Measurements from ENCODE around the gene SYT1. TPM values are rescaled to one million over a fixed set of nuclear protein-coding genes. Genes with fewer than 3 reads are reported as not detected.

SYT1 gene
- polyA plus RNA-seq, 3 donors, result 21.3 to 22.8 (median 22.0) TPM

DNA sequence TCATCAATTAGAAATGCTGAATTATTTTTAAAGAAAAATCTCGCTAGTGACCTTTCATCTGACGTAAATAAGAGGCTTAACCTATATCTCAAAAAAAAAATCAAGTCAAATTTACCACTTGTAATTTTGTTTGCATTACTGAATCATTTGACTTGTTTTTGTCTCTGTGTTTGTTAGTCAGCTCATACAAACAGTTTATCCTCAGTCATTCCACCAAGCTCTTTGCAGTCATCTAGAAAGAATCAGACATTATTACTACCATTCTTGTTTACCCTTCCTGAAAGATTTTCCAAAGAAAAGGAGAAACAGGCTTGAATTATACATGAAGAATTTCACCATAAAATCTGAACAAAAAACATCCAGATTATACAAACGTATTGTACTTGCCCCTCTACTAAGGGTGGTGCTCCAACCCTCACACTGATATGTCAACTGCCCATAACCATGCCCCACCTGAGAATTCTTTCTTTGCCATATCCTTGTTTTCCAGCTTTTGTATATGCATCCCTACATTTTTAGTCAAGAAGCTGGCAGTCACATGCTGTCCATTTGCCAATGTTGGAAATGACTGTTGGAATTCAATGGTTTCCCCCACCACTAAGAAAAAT lies 569.0 kb downstream of the SYT1 start:
- no peak for DNase-seq (ENCODE audit: extremely low read depth in 1 of 11, low read depth in 9 of 11, low spot score in 4 of 11)

- DNase-seq (ENCODE audit: extremely low read depth in 1 of 11, low read depth in 9 of 11, low spot score in 4 of 11), result no peak
Observed at GRCh38 chr12:79434561-79434960, 570.0 kb downstream of the SYT1 start.

- DNase-seq (ENCODE audit: extremely low read depth in 1 of 11, low read depth in 9 of 11, low spot score in 4 of 11), result no peak
Observed at GRCh38 chr12:79435742-79436141, 571.2 kb downstream of the SYT1 start.

- no peak for DNase-seq (ENCODE audit: extremely low read depth in 1 of 11, low read depth in 9 of 11, low spot score in 4 of 11)
Observed at GRCh38 chr12:79438480-79439174, 574.1 kb downstream of the SYT1 start.

GRCh38 chr12:79439175-79439825 lies 574.7 kb downstream of the SYT1 start:
- no peak for DNase-seq (ENCODE audit: extremely low read depth in 1 of 11, low read depth in 9 of 11, low spot score in 4 of 11)

GRCh38 chr12:79441534-79441933 lies 577.0 kb downstream of the SYT1 start:
- no peak for DNase-seq (ENCODE audit: extremely low read depth in 1 of 11, low read depth in 9 of 11, low spot score in 4 of 11)

DNA sequence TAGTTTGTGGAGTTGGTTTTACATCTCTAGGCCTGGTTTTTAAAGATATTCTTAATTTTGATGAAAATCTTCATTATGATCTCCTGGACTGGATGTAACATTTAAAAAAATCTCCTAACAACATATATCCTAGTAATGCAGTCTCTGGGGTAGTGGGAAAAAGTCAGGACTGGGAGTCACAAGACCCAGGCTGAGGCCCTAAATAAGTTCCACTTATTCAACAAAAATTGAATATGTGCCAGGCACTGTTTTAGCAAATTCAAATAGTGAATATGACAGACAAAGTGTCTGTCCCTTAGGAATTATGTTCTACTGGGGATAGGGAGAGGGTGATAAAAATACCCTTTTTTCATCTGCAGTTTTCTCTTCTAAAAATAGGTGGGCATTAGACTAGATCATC lies 577.8 kb downstream of the SYT1 start:
- DNase-seq (ENCODE audit: extremely low read depth in 1 of 11, low read depth in 9 of 11, low spot score in 4 of 11), result no peak

DNA sequence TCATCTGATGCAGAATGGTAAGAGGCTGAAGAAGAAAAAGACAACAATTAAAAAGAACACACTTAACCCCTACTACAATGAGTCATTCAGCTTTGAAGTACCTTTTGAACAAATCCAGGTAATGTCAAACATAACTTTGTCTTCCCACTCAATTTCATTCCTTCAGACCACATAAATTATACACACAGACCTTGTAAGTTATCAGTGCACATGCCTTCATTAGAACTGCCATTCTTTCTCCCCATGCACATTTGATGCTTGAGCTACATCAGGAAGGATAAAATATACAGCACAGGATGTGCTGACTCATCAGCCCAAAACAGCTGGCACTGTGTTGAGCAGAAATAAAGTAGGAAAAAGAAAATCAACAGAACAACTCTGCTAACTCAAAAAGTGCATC lies 579.5 kb downstream of the SYT1 start:
- DNase-seq (ENCODE audit: extremely low read depth in 1 of 11, low read depth in 9 of 11, low spot score in 4 of 11), result no peak

DNA sequence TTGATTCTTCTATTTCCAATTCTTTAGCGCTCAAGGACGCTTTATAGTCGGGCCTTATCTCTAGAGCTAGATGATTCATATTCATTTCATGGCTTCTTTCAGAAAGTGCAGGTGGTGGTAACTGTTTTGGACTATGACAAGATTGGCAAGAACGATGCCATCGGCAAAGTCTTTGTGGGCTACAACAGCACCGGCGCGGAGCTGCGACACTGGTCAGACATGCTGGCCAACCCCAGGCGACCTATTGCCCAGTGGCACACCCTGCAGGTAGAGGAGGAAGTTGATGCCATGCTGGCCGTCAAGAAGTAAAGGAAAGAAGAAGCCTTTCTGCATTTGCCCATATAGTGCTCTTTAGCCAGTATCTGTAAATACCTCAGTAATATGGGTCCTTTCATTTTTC lies 584.2 kb downstream of the SYT1 start:
- no peak for DNase-seq (ENCODE audit: extremely low read depth in 1 of 11, low read depth in 9 of 11, low spot score in 4 of 11)

- DNase-seq (ENCODE audit: extremely low read depth in 1 of 11, low read depth in 9 of 11, low spot score in 4 of 11), result no peak
Observed at GRCh38 chr12:79451365-79451764, 586.8 kb downstream of the SYT1 start.

DNA sequence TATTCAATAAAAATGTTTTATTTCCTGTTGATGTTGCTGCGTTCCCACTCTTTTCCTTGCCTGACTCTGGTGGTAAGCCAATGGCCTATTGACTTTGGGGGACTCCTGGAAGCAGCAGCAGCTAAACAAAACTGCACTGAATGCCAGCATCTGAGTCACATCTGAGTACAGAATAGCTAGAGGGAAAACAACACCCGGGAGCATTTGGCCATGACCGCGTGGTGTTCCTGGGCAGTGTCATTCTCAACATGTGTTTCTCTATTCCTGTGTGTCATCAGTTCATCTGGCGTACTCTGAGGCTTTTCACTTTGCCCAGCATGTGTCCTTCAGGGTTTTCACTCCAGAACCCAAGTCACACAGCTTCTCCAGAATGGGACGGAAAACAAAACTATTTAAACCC lies 587.4 kb downstream of the SYT1 start:
- DNase-seq (ENCODE audit: extremely low read depth in 1 of 11, low read depth in 9 of 11, low spot score in 4 of 11), result no peak

- no peak for DNase-seq (ENCODE audit: extremely low read depth in 1 of 11, low read depth in 9 of 11, low spot score in 4 of 11)
Observed at GRCh38 chr12:79452906-79453305, 588.3 kb downstream of the SYT1 start.

GRCh38 chr12:79453820-79454219 lies 589.2 kb downstream of the SYT1 start:
- no peak for DNase-seq (ENCODE audit: extremely low read depth in 1 of 11, low read depth in 9 of 11, low spot score in 4 of 11)

GRCh38 chr12:79454338-79454843 lies 589.8 kb downstream of the SYT1 start:
- peak; percentile 41 to 78 (median 58) for DNase-seq (ENCODE audit: extremely low read depth in 1 of 11, low read depth in 9 of 11, low spot score in 4 of 11)

DNA sequence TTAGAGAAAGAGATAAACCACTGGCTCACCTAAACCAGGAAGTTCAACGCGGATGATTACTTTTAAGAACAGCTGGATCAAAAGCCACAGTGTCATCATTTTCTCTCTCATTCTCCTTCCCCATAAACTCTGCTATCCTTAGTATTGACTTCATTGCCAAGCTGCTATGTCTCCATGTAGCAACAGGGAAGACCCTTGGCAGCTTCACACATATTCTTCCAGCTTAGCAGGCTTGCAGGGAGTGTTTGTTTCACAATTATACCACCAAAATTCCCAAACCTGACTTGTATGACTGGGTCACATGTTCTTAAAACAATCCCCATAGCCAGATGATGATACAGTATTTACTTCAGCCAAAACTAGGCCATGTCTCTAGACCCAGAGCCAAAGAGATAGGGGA lies 590.7 kb downstream of the SYT1 start:
- DNase-seq (ENCODE audit: extremely low read depth in 1 of 11, low read depth in 9 of 11, low spot score in 4 of 11), result no peak

DNA sequence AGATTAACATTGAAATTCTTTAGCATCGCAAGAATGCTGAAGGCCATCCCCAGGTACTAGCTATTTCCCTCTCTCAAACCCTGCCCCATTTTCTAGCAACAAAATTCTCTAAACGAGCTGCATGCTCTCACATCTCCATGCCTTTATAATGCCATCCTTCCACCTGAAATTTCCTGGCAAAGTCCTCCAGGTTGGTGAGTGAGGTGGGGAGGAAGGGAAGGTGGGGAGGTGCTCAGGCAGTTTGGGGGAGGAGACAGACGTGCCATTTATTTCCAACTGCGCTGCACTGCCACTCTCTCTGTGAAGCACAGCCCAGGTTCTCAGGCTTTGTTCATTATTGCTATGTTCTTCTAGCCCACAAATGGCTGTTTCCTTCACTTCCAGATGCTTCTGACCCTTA lies 617.7 kb downstream of the SYT1 start:
- no peak for DNase-seq (ENCODE audit: extremely low read depth in 1 of 11, low read depth in 9 of 11, low spot score in 4 of 11)

- no peak for DNase-seq (ENCODE audit: extremely low read depth in 1 of 11, low read depth in 9 of 11, low spot score in 4 of 11)
Observed at GRCh38 chr12:79482921-79483320, 618.3 kb downstream of the SYT1 start.

GRCh38 chr12:79486154-79486553 lies 621.6 kb downstream of the SYT1 start:
- DNase-seq (ENCODE audit: extremely low read depth in 1 of 11, low read depth in 9 of 11, low spot score in 4 of 11), result no peak

- no peak for DNase-seq (ENCODE audit: extremely low read depth in 1 of 11, low read depth in 9 of 11, low spot score in 4 of 11)
Observed at GRCh38 chr12:79487386-79488110, 623.0 kb downstream of the SYT1 start.

Measured in renal cortex interstitium (tissue), 11 donors.